ENCODE results near the gene HTR6.
"Not testable (repeated sequence)": the region's sequence is repeated elsewhere in the genome, so short reads cannot be mapped to it uniquely, and the experiment has no call there.

HTR6 gene

DNA sequence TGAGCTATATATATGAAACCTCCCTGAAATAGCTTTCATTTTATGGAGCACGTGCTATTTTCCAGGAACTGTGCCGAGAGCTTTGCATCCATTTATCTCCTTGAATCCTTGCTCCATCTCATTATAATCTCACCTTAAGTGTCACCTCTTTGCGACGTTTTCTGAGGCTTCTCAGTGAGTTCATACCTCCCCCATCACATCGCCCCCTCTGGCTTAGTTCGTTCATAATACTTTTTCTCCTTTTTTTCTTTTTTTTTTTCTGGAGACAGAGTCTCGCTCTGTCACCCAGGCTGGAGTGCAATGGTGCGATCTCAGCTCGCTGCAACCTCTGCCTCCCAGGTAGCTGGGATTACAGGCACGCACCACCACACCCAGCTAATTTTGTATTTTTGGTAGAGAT is 25.4 kb upstream of the HTR6 start:
- not testable (repeated sequence) for DNase-seq (ENCODE audit: low read depth in 2 of 2)

DNA sequence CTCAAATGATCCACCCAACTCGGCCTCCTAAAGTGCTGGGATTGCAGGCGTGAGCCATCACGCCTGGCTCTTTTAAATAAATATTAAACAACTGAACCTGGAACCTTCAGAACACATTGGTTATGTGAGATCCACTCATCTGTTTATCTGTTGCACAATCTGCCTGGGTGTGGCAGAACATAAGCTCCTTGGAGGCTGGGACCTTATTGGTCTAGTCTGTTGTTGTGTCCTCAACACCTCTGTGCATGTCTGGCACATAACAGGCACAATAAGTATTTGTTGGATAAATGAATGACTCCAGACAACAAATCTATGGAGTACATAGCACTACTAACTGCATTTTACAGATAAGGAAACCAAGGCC is 24.7 kb upstream of the HTR6 start:
- no peak for DNase-seq (ENCODE audit: low read depth in 2 of 2)

DNA sequence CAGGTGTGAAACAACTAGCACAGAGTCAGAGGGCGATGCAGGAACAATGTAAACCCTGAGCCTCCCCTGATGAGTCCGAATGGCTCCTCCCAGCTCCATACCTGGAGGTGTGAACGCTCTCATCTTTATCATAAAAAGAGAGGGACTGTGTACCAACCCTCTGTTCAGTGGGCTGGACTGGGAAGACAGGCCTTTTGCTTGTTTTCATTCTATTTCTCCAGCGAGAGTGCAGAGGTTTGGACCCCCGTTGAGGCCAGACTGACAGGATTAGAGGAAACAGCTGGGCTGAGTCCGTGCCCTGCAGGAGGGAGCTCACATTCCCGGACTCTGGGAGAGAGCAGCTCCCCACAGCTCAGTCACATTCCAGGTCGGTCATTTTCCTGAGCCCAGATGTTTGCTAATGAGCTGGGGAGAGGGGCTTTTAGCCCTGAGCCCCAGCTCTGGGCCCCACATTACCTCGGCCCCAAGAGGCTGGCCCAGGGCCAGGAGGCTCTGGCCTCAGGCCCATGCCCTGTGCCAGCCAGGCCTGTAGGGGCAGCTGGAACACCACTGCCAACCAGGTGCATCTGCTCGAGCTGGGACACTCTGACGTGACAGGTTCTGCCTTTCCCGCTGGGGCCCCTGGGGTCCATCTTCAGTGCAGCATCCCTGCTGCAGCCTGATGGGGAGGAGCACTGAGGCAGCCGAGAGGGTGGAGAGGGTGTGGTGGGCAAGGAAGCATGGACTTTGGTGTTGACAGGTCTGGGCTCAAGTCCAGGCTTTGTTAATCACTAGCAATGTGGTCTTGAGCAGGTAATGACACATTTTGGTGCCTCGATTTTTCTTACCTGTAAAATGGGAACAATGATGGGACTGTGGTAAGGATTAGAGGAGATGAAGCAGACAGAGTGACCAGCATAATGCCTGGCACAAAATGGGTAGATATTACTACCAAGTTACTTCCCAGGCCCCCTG is 24.0 kb upstream of the HTR6 start:
- no peak for DNase-seq (ENCODE audit: low read depth in 2 of 2)

DNA sequence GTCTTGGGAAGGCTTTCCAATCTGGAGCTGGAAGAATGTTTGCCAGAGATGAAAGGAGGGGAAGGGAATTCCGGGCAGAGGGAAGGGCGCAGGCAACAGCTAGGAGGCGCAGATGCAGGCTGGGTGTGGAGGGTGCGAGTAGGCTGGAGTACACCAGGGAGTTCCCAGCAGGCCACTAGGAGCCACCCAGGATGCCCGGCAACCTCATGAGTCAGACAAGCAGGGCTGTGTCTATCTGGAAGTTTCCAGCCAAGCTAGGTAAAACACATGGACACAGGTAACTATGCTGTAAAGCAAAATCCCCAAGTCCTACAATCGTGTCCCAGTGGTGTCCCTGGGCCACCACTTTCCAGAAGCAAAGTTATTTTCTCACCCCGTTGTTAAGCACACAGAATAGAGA is 21.6 kb upstream of the HTR6 start:
- no peak for DNase-seq (ENCODE audit: low read depth in 2 of 2)

GRCh38 chr1:19643602-19644394 is 20.9 kb upstream of the HTR6 start, which contains the start of gene NBL1:
TSS of gene NBL1 (plus strand) at chr1:19644311. CDS start at chr1:19655031, 10,720 bp downstream.
- DNase-seq (ENCODE audit: low read depth in 2 of 2), result peak; percentile 43 to 52

DNA sequence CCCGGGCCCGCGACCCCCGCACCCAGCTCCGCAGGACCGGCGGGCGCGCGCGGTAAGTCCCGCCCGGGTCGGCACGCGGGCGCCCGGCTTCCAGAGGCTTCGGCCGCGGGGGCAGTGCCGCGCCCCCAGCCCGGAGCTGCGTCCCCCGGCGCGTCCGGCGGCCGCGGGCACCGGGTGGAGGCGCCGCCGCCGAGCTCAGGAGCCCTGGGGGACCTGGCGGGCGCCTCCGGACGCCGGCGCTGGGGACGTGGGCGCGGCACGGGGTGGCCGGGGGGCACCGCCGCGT is 20.3 kb upstream of the HTR6 start:
- no peak for DNase-seq (ENCODE audit: low read depth in 2 of 2)

GRCh38 chr1:19644681-19645410 is 19.8 kb upstream of the HTR6 start:
- DNase-seq (ENCODE audit: low read depth in 2 of 2), result no peak

- DNase-seq (ENCODE audit: low read depth in 2 of 2), result no peak
Observed at GRCh38 chr1:19645411-19646251, 19.0 kb upstream of the HTR6 start.

DNA sequence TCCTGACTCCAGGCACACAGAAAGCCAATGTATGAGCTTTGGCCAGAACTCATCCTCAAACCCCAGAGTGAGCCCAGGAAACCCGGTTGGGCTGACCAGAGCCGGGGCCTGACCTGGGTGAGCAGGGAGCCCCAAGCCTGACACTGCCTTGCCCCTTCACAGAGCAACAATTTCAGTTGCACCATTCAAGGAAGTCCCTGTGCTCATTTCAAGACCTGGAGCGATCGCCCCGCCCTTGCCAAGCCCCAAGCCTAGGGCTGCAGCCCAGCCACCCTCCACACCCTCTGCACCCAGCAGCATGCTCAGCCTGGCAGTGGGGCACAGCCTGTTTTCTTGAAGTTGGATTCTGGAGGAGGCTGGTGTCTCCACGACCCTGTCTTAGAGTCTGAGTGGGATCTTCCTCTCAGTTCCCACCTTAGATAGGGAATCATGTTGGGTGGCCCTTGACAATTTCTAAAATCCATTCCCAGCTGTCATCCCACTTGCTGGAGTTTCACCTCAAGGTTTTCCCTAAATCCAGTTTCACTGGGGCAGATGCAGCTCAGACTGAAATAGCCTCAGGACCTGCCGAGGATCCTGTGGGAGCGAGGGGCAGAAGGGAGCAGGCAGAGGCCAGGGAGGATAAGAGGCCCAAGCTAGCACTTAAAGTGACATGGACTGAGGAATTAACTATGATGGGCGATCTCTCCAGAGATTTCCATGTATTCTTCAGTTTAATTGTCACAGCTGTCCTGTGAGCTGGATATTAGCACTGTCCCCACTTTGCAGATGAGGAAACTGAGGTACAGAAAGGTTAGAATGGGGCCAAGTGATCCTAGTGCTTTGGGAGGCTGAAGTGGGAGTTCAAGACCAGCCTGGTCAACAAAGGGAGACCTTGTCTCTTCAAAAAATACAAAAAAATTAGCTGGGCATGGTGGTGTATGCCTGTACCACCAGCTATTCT is 18.0 kb upstream of the HTR6 start:
- no peak for DNase-seq (ENCODE audit: low read depth in 2 of 2)

DNA sequence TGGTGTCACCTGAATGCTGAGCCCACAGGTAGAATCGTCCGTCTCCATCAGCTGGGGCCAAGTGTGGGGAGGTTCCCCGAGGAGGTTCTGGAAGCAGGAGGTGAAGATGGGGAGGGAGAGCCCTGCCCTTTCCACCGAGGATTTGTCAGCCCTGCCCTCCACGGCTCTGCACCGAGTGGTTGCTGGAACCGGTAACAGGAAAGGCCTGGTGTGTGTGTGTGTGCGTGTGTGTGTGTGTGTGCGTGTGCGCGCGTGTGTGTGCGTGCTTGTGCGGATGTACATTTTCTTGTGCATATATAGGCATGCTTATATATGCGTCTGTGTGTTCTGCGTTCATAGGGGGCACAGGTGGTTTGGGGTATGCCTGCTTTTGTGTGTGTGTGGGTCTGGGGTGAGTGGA is 17.0 kb upstream of the HTR6 start:
- DNase-seq (ENCODE audit: low read depth in 2 of 2), result no peak

- DNase-seq (ENCODE audit: low read depth in 2 of 2), result no peak
Observed at GRCh38 chr1:19648239-19648638, 16.4 kb upstream of the HTR6 start.

DNA sequence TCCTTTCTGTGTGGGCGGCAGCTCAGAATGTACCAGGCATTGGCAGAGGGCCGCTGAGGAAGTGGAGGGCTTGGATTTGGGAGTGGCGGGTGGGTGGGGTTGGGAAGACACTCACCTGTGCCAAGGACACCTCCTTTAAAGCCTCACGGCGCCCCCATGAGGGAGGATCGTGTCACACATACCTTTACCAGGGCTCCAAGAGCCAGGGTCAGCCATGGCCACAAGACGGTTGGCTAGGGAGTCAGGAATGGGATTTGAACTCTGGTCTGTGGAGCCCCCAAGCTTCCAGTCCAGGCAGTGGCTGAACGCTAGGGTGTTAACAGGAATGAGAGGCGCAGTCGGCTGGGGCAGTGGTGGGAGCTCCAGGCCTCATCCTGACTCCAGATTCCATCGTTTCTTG is 16.0 kb upstream of the HTR6 start:
- no peak for DNase-seq (ENCODE audit: low read depth in 2 of 2)

DNA sequence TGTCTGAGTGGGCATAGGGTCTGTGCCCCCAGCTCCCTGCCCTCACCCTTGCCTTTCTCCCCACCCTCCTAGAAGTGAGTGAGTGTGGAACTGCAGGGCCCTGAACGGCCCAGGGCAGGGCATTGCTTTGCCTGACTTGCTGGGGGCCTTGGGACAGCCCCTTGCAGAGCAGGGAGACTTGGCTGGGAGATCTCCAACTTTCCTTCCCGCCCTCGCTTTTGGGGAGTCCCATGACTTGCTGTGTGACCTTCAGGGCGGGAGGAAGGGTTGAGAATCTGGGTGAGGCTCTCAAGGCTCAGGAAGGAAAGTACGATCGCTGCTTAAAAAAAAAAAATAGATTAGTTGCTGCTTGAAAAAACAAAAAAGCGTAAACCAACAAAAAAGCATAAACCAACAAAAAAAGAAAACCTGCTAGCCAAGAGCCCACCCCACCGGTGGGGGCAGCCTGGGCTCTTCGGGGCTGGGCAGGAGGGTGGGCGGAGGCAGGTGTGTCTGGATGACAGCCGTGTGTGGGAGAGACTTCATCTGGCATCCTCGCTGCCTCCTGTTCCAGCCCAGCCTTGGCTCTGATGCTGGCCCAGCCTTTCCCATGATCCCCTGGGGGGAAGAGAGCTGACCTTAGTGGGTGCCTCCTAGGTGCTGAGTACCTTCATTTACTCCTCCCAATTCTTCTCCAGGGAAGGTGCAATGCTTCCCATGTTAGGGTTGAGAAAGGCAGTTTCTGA is 14.1 kb upstream of the HTR6 start:
- DNase-seq (ENCODE audit: low read depth in 2 of 2), result no peak

GRCh38 chr1:19651141-19651737 is 13.4 kb upstream of the HTR6 start:
- no peak for DNase-seq (ENCODE audit: low read depth in 2 of 2)

DNA sequence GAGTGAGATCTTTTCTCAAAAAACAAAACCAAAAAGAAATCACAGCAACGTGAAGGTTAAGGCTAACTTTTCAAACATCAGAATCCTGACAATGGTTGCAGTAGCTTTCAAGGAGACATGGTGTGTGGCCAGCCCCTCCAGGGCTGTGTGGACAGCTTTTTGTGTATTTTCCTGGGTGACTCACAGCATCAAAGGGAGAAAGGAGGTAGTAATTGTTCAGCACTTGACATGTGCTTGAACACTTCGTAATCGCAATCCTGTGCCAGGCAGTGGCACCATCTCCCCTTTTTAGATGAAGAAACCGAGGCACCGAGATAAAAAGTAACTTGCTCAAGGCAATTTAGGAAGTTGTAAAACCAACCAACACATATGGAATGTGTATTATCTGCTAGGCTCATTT is 10.3 kb upstream of the HTR6 start:
- DNase-seq (ENCODE audit: low read depth in 2 of 2), result no peak

DNA sequence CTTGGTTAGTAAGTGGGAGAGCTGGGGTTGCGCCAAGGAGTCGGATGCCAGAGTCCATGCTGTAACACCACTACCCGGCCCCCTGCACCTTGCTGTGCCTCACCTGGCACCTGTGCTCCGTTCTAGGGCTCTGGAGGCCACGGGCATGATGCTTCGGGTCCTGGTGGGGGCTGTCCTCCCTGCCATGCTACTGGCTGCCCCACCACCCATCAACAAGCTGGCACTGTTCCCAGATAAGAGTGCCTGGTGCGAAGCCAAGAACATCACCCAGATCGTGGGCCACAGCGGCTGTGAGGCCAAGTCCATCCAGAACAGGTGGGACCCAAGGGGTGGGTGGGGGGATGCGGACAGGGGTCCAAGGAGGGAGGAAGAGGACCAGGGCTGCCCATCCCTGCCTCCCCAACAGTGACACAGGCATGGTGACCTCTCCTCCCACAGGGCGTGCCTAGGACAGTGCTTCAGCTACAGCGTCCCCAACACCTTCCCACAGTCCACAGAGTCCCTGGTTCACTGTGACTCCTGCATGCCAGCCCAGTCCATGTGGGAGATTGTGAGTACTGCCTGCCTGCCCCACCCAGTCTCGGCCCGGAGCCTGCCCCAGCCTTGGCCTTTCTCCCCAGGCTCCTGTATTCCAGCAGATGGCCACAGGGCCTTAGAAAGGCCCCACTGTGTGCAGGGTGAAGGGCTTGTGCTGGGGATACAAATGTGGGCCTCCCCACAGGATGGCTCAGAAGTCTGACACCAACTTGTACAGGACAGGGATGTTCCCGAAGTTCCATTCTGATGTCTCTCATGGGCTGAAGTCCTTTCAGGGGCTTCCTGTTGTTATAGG is 9.6 kb upstream of the HTR6 start:
- DNase-seq (ENCODE audit: low read depth in 2 of 2), result no peak

- DNase-seq (ENCODE audit: low read depth in 2 of 2), result no peak
Observed at GRCh38 chr1:19655718-19656080, 9.0 kb upstream of the HTR6 start.

DNA sequence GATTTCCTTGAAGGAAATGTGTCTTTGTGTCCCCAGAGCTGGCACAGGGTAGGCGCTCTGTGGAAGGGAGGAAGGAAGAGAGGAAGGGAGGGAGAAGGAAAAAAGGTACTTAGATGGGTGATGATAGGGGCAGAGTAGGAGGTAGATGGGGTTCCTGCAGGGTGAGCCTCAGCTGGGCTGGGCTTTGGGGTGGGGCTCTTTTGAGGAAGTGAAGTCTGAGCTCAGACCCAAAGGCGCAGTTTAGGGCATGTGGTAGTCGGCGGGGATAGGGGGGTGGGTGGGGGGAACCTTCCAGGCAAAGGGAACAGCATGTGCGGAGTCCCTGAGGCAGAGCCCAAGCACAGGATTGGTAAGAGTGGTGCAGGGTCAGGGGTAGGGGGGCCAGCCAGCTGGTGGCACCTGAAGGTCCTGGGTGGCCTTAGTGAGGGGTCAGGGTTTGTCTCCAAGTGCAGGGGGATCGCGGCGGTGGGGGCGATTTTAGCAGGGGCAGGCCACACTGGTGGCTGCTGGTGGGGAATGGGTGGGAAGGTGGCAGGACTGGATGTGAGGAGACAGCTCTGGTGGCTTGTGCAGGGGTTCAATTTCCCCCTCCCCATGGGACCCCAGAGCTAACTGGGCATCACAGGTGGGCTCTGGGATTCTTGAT is 8.4 kb upstream of the HTR6 start:
- DNase-seq (ENCODE audit: low read depth in 2 of 2), result no peak

Measured in activated CD8-positive, alpha-beta memory T cell treated with anti-CD3 and anti-CD28 coated beads for 4 hours (primary cell).